Measurements from ENCODE around the gene MAGI2.

The MAGI2 gene

GRCh38 chr7:78783179-78783962 lies 670.1 kb downstream of the MAGI2 start:
- DNase-seq (ENCODE audit: low spot score), result no peak

GRCh38 chr7:78780560-78780959 lies 672.9 kb downstream of the MAGI2 start:
- no peak for DNase-seq (ENCODE audit: low spot score)

- no peak for DNase-seq (ENCODE audit: low spot score)
Measured at GRCh38 chr7:78779788-78780187, 673.7 kb downstream of the MAGI2 start.

GRCh38 chr7:78777829-78778228 lies 675.6 kb downstream of the MAGI2 start:
- no peak for DNase-seq (ENCODE audit: low spot score)

GRCh38 chr7:78770422-78771410 lies 682.8 kb downstream of the MAGI2 start:
- peak; percentile 54 for DNase-seq (ENCODE audit: low spot score)

GRCh38 chr7:78769481-78770101 lies 683.9 kb downstream of the MAGI2 start:
- DNase-seq (ENCODE audit: low spot score), result peak; percentile 59

- peak; percentile 80 for DNase-seq (ENCODE audit: low spot score)
Measured at GRCh38 chr7:78768859-78769258, 684.6 kb downstream of the MAGI2 start.

GRCh38 chr7:78765943-78766729 lies 687.3 kb downstream of the MAGI2 start:
- DNase-seq (ENCODE audit: low spot score), result no peak

GRCh38 chr7:78764571-78764970 lies 688.9 kb downstream of the MAGI2 start:
- no peak for DNase-seq (ENCODE audit: low spot score)

GRCh38 chr7:78762625-78763024 lies 690.8 kb downstream of the MAGI2 start:
- DNase-seq (ENCODE audit: low spot score), result no peak

- DNase-seq (ENCODE audit: low spot score), result no peak
Measured at GRCh38 chr7:78760620-78761355, 692.7 kb downstream of the MAGI2 start.

- DNase-seq (ENCODE audit: low spot score), result no peak
Measured at GRCh38 chr7:78752554-78752953, 700.9 kb downstream of the MAGI2 start.

- DNase-seq (ENCODE audit: low spot score), result no peak
Measured at GRCh38 chr7:78751253-78751652, 702.2 kb downstream of the MAGI2 start.

- DNase-seq (ENCODE audit: low spot score), result no peak
Measured at GRCh38 chr7:78749052-78749746, 704.3 kb downstream of the MAGI2 start.

- no peak for DNase-seq (ENCODE audit: low spot score)
Measured at GRCh38 chr7:78747592-78747991, 705.9 kb downstream of the MAGI2 start.

GRCh38 chr7:78746301-78746700 lies 707.2 kb downstream of the MAGI2 start:
- DNase-seq (ENCODE audit: low spot score), result no peak

- no peak for DNase-seq (ENCODE audit: low spot score)
Measured at GRCh38 chr7:78742694-78743093, 710.8 kb downstream of the MAGI2 start.

- DNase-seq (ENCODE audit: low spot score), result no peak
Measured at GRCh38 chr7:78736548-78736947, 716.9 kb downstream of the MAGI2 start.

- DNase-seq (ENCODE audit: low spot score), result no peak
Measured at GRCh38 chr7:78734626-78735025, 718.8 kb downstream of the MAGI2 start.

- DNase-seq (ENCODE audit: low spot score), result no peak
Measured at GRCh38 chr7:78720066-78720465, 733.4 kb downstream of the MAGI2 start.

Data from Ammon's horn (tissue), 1 donor.